Measurements from ENCODE around the gene CCDC81. TPM values are rescaled to one million over a fixed set of nuclear protein-coding genes. Genes with fewer than 3 reads are reported as not detected.

The CCDC81 gene
- total RNA-seq, 1 experiment from 2014 or later = 0.49 TPM

GRCh38 chr11:86461892-86462291 lies 87.2 kb downstream of the CCDC81 start:
- ATAC-seq = no peak
- H3K36me3 ChIP-seq (ENCODE audit: control insufficient read depth, insufficient read depth, low read length) = no peaks in the 10 kb centered on the region
- POLR2A ChIA-PET = interaction anchor here (0.6 kb wide), 1 partner anchor 428 kb away, joined by 3 read pairs; no protein-coding TSS in a partner anchor
- no TSS peak for BruUV-seq (replicated peaks)
- no peak overlapping the region for H3K4me3 ChIP-seq (ENCODE audit: low read depth in 2 of 2, low read length in 2 of 2)
- H3K9me3 ChIP-seq (ENCODE audit: control insufficient read depth, insufficient read depth, low read depth, low read length) = no peaks in the 10 kb centered on the region
- CTCF ChIA-PET = no interaction called here
- intact Hi-C loops (cut with micrococcal nuclease; ENCODE audit: unreplicated experiment) = loop anchor here (5.0 kb wide), 1 partner anchor 55 kb away; no protein-coding TSS in a partner anchor
- in situ Hi-C loops (cut with HindIII; ENCODE audit: low pct_unique_long_range_greater_than_20kb, low sequenced_read_pairs) = no loop called here
- no peak for TF ChIP-seq TCF7L2 (IDR thresholded peaks at IDR 0.05; ENCODE audit: low read depth, low read length)
- TF ChIP-seq, protein P1, sequence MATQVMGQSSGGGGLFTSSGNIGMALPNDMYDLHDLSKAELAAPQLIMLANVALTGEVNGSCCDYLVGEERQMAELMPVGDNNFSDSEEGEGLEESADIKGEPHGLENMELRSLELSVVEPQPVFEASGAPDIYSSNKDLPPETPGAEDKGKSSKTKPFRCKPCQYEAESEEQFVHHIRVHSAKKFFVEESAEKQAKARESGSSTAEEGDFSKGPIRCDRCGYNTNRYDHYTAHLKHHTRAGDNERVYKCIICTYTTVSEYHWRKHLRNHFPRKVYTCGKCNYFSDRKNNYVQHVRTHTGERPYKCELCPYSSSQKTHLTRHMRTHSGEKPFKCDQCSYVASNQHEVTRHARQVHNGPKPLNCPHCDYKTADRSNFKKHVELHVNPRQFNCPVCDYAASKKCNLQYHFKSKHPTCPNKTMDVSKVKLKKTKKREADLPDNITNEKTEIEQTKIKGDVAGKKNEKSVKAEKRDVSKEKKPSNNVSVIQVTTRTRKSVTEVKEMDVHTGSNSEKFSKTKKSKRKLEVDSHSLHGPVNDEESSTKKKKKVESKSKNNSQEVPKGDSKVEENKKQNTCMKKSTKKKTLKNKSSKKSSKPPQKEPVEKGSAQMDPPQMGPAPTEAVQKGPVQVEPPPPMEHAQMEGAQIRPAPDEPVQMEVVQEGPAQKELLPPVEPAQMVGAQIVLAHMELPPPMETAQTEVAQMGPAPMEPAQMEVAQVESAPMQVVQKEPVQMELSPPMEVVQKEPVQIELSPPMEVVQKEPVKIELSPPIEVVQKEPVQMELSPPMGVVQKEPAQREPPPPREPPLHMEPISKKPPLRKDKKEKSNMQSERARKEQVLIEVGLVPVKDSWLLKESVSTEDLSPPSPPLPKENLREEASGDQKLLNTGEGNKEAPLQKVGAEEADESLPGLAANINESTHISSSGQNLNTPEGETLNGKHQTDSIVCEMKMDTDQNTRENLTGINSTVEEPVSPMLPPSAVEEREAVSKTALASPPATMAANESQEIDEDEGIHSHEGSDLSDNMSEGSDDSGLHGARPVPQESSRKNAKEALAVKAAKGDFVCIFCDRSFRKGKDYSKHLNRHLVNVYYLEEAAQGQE (IDR thresholded peaks at IDR 0.05; ENCODE audit: insufficient read depth in 1 of 2, low read depth in 2 of 2, low read length in 1 of 2) = no peak
- no peaks in the 10 kb centered on the region for H3K27me3 ChIP-seq (ENCODE audit: control insufficient read depth, insufficient read depth, low read length)
- peaks cover 35% of the 10 kb centered on the region for H3K4me1 ChIP-seq (ENCODE audit: control insufficient read depth, insufficient read depth, low read length)
- no peak for DNase-seq (ENCODE audit: low read depth, low spot score)
- peak overlapping the region; percentile 91 for H3K27ac ChIP-seq (ENCODE audit: low read length)

GRCh38 chr11:86463120-86463519 lies 88.4 kb downstream of the CCDC81 start:
- Histone ChIP-seq H3K36me3 (ENCODE audit: control insufficient read depth, insufficient read depth, low read length) (no peaks in the 10 kb centered on the region), H3K4me3 (ENCODE audit: low read depth in 2 of 2, low read length in 2 of 2) (no peak overlapping the region), H3K27me3 (ENCODE audit: control insufficient read depth, insufficient read depth, low read length) (no peaks in the 10 kb centered on the region), H3K9me3 (ENCODE audit: control insufficient read depth, insufficient read depth, low read depth, low read length) (no peaks in the 10 kb centered on the region), H3K27ac (ENCODE audit: low read length) (peak overlapping the region; percentile 91), H3K4me1 (ENCODE audit: control insufficient read depth, insufficient read depth, low read length) (peaks cover 30% of the 10 kb centered on the region)
- ChIA-PET POLR2A (no interaction called here), CTCF (interaction anchor here (0.6 to 1.0 kb wide), 2 partner anchors 41 to 145 kb away, joined by 3 read pairs; no protein-coding TSS in a partner anchor)
- DNase-seq (ENCODE audit: low read depth, low spot score) = no peak
- ATAC-seq = no peak
- in situ Hi-C loops (cut with HindIII; ENCODE audit: low pct_unique_long_range_greater_than_20kb, low sequenced_read_pairs) = no loop called here
- intact Hi-C loops (cut with micrococcal nuclease; ENCODE audit: unreplicated experiment) = loop anchor here (5.0 kb wide), 1 partner anchor 54 kb away; no protein-coding TSS in a partner anchor
- no peak for TF ChIP-seq TCF7L2 (IDR thresholded peaks at IDR 0.05; ENCODE audit: low read depth, low read length)
- TF ChIP-seq, protein P1 (IDR thresholded peaks at IDR 0.05; ENCODE audit: insufficient read depth in 1 of 2, low read depth in 2 of 2, low read length in 1 of 2) = no peak
- TF ChIP-seq SIN3A (IDR thresholded peaks at IDR 0.05; ENCODE audit: borderline replicate concordance, insufficient read depth, low read depth, low read length) = no peak
- TF ChIP-seq, protein P2, sequence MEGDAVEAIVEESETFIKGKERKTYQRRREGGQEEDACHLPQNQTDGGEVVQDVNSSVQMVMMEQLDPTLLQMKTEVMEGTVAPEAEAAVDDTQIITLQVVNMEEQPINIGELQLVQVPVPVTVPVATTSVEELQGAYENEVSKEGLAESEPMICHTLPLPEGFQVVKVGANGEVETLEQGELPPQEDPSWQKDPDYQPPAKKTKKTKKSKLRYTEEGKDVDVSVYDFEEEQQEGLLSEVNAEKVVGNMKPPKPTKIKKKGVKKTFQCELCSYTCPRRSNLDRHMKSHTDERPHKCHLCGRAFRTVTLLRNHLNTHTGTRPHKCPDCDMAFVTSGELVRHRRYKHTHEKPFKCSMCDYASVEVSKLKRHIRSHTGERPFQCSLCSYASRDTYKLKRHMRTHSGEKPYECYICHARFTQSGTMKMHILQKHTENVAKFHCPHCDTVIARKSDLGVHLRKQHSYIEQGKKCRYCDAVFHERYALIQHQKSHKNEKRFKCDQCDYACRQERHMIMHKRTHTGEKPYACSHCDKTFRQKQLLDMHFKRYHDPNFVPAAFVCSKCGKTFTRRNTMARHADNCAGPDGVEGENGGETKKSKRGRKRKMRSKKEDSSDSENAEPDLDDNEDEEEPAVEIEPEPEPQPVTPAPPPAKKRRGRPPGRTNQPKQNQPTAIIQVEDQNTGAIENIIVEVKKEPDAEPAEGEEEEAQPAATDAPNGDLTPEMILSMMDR (IDR thresholded peaks at IDR 0.05) = no peak
- no peak for TF ChIP-seq POLR2AphosphoS5 (IDR thresholded peaks at IDR 0.05; ENCODE audit: low read depth, low read length)
- no TSS peak for BruUV-seq (replicated peaks)
